GM21515 (cell line): ENCODE results near the gene SOST.

ENCODE experiments used
- ATAC-seq: cut with Tn5 transposase; IDR thresholded peaks from one replicate; pipeline ENCODE4 v1.9.1; 2021; ENCODE audit not compliant: unreplicated experiment

SOST gene

DNA sequence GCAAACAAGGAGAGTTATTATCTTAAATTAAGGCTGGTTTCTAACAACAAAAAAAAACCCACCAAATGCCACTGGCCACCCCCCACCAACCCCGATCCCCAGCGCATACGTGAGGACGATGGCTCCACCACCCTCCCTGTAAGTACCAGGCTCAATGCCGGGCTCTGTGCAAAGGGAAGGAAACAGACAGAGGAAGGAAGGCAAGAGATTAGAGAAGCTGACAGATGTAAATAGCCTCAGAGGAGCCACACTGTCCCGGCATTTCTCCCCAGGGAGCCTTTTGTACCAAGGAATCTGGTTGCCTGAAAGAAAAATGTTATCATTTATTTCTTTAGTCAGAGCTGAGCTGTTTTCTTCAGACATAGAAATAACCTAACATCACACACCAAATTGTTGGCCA, 13.1 kb downstream of the SOST start:
- ATAC-seq, result no peak

GRCh38 chr17:43741636-43742035, 17.0 kb downstream of the SOST start:
- no peak for ATAC-seq

- no peak for ATAC-seq
Measured at GRCh38 chr17:43740541-43740940, 18.1 kb downstream of the SOST start.

DNA sequence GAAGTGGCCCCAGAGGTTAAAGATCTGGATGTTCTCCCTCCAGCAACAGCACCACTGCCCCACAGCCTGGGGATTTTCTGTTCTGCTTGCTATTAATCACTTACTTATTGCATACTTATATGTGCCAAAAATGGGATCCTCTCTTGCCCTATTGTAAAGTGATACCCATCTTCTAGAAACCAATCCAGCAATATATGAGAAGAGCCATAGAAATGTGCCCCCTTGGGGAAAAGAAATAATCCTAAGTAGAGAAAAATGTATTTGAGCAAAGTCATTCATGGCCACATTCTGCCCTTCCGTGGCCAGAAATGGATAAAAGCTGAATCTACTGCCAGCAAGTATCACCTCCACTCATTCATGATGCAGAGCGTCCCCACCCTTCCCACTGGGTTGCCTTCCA, 20.9 kb downstream of the SOST start:
- no peak for ATAC-seq

- no peak for ATAC-seq
Measured at GRCh38 chr17:43736389-43736788, 22.2 kb downstream of the SOST start.

DNA sequence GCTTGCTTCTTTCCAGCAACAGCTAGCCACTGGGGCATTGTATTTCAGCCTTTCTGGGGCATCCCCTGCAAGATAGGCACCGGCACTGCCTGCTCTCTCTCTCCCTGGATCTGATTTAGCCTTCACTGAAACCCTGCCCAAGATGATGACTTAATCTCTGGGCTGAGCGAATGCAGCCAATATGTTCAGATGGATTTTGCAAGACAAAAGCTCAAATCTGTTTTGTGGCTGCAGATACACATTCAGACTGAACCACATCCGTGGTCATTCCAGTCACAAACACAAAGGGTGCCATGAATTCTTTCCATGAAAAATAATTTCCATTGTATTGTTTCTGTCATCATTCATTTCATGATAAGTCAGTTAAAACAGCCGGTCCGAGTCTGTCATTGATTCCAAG, 24.2 kb downstream of the SOST start:
- ATAC-seq, result no peak

DNA sequence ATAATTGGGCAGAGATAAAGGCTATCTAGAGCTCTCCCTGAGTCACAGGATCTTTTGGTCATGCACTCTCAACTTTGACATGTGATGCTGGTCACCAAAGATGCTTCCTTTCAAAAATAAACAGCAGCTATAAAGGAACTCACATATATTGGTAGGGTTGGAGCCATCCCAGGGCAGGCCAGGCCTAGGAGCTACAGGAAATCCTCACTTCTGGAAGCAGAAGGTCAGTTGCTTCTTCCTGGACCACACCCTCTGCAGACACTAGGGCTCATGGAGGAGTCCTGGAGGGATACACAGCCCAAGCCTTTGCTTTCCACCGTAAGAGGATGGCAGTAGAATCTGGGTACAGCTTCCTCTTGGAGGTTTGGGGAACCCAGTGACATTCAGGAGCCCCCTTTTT, 24.6 kb downstream of the SOST start:
- no peak for ATAC-seq

GRCh38 chr17:43732958-43733357, 25.6 kb downstream of the SOST start:
- ATAC-seq, result no peak

DNA sequence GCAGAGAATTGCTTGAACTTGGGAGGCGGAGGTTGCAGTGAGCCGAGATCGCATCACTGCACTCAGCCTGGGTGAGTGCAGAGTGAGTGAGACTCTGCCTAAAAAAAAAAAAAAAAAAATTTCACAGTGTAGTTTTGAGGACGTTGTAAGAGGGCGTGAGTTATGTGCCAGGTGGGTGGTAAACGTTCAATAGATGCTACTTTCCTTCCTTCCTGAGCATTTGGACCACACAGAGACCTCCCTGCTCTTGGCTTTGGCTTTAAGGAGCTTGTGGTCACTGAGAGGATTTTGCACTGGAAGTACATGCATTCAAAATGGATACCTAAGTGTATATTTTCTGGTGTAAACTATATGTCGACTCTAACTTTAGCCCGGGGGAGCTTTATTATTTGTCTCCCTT, 30.5 kb downstream of the SOST start:
- ATAC-seq, result no peak

GRCh38 chr17:43723697-43724359, 34.8 kb downstream of the SOST start:
- ATAC-seq, result no peak

DNA sequence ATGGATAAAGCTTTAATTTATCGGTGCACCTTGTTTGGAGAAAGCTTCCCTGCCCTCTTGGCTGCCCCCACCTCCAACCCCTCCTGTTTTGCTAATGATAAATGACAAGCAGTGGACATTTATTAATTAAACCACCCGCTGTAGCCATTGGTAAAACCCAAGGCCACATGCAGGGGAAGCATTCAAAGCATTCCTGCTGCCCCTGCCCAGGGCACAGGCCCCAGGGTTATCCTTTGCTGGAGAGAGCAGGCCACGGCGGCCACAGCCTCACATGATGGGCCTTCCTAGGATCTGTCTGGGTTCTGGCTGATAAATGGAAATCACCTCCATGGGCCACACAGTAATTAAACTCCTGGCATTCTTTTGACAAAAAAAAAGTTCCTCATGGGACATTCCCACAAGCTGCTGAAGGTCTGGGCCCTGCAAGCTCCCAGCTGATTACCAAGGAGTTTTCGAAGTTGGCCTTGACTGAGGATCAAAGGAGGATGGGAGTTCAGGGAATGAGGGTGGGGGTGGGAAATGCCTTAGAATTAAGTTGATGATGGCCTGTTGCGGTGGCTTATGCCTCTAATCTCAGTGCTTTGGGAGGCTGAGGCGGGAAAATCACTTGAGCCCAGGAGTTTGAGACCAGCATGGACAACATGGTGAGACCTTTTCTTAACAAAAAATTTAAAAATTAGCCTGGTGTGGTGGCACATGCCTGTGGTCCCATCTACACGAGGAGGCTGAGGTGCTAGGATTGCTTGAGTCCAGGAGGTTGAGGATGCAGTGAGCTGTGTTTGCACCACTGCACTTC, 35.5 kb downstream of the SOST start:
- no peak for ATAC-seq

GRCh38 chr17:43722269-43722619, 36.3 kb downstream of the SOST start:
- no peak for ATAC-seq

DNA sequence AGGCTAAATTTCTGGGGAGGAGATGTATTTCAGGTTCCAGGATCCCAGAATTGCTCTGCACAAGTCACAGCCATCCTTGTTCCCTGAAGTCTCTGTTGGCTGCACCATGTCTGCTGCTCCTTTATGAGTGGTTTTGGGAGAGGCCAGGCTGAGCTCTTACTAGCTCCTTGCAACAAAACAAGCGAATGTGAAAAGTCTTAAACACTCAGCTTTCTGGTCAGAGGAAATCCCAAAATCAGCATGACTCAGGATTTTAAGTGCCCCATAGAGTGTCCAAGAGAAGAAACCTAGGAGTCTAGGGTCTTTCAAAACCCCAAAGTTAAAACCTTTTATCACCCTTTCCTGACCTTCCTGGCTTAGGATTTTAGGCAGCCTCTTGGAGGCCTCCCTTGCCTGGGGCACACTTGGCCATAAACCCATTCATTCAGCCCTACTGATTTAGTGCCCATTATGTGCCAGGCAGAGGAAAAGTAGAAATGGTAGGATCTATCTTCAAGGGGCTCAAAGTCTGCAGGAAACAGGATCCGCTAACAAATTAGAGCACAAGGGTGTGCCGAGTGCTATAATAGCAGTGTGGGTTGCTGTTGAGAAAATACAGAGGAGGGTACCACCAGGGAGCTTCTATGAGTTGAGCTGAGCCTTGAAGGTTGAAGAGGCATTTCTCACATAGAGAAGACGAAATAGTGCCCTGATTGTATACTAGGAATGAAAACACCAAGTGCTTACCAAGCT, 36.9 kb downstream of the SOST start:
- ATAC-seq, result no peak

DNA sequence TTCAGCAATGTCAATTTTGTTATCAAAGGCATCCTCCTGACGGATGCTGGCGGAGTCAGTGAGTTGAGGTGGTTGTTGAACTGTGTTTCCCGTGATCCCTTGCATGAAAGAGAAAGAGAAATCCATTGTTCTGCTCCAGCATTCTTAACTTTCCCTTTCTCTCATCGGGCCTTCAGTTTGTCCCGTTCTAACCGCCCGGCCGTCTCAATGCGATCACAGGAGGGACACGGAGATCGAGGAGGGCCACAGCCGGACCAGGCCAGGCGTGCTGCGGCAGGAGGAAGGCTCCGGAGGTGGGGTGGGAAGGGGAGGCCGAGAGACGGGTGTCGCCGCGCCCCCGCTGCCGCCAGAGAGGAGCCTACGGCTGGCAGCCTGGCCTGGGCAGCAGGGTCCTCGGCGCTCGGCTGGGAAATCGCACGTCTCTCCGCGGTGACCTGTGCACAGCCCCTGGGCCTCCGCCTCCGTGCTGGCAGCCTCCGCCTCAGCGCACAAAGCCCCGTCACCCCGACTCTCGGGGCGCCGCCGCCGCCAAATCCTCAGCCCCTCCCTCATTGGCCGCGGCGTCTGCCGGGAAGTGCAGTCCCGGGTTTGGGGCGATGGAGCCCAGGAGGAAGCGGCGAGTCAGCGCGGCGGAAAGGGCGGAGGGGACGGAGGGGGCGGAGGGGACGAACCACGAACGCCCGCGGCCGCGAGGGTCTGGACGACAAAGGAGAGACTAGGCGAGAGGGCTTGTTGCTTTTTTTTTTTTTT, 38.1 kb downstream of the SOST start:
- ATAC-seq, result no peak

GRCh38 chr17:43719578-43719977, 39.0 kb downstream of the SOST start:
- ATAC-seq, result no peak

GRCh38 chr17:43718544-43718943, 40.0 kb downstream of the SOST start:
- no peak for ATAC-seq

- ATAC-seq, result no peak
Measured at GRCh38 chr17:43717913-43718312, 40.7 kb downstream of the SOST start.

DNA sequence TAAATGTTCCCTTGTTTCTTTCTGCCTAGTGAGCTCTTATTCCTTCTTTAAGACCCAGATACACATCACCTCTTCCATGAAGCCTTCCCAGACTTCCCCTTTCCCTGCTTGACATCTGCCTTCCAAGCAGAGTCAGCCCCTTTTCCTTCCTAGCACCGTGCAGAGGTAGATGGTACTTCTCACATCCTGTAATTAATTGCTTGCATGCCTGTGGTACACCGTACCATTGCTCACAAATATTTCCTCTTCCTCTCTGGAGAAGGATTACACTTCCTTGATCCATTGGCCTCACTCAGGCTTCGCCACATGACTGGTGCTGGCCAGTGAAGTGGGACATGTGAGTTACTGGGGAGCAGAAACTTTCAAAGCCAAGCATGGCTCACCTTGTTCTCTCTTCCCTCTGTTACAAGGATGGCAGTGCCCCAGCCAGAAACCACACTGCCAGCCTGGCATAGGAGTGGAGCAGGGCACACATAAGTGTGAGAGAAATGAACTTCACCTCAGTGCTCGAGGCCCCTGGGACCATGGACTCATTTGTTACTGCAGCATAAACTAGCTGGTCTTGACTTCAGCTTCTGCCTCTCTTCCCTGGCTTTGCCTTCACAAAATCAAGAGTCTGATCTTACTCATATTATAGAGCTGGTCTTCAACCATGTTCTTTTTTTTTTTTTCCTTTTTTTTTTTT, 44.0 kb downstream of the SOST start:
- no peak for ATAC-seq

GRCh38 chr17:43713494-43714162, 45.0 kb downstream of the SOST start:
- no peak for ATAC-seq

DNA sequence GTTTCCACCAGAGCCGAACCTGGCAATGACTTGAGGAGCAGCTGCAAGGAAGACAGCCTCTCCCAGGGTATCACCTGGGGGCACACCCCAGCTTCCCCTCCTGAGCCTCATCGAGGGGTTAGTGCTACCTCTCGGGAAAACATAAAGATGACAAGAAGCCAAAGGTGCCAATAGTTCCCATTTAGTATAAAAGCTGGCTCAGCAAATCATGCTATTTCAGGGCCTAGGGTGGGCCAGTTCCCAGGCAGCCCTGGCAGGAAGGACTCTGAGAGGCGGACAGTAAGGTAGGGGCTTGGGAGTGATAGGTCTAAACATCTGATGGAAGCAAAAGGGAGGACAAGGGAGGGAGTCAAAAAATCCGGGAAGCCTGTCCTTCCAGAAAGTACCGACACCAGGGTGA, 46.2 kb downstream of the SOST start:
- ATAC-seq, result no peak
